Measurements from ENCODE around the gene NLGN2. TPM values are rescaled to one million over a fixed set of nuclear protein-coding genes. Genes with fewer than 3 reads are reported as not detected.

The NLGN2 gene
- total RNA-seq, 1 donor from 2014 or later = 97.5 TPM

DNA sequence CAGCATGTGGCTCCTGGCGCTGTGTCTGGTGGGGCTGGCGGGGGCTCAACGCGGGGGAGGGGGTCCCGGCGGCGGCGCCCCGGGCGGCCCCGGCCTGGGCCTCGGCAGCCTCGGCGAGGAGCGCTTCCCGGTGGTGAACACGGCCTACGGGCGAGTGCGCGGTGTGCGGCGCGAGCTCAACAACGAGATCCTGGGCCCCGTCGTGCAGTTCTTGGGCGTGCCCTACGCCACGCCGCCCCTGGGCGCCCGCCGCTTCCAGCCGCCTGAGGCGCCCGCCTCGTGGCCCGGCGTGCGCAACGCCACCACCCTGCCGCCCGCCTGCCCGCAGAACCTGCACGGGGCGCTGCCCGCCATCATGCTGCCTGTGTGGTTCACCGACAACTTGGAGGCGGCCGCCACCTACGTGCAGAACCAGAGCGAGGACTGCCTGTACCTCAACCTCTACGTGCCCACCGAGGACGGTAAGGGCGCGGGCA lies 645 bp downstream of the NLGN2 start:
- Mint-ChIP-seq H3K4me3 (no peak overlapping the region), H3K4me1 (peaks cover 26% of the 10 kb centered on the region)
- no peak for DNase-seq (ENCODE audit: low spot score in 2 of 2, unreplicated experiment in 2 of 2)

DNA sequence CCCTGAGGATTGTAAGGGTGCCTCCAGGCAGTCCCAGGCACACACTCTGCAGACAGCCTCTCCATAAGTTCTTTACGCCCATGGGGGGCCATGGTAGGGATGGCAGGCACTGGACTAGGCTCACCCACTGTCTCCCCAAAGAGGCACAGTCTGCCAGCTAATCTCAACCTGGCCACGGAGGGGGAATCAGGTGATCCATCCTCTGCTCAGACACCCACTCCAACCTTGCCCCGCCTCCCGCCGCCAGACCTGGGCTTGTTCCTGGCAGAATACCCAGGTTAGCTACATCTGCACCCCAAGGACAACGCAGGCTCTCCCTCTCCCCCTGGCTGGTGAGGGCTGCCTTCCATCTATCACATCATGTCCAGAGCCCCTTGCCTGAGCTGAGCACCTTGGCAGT lies 1.2 kb downstream of the NLGN2 start:
- H3K27me3 Mint-ChIP-seq (ENCODE audit: low read depth) = no peaks in the 10 kb centered on the region

More for the DNA sequence above, 645 bp downstream of the NLGN2 start:
- Mint-ChIP-seq H3K27ac (no peak overlapping the region), H3K9me3 (no peaks in the 10 kb centered on the region), H3K36me3 (peaks cover 22% of the 10 kb centered on the region), H3K27me3 (ENCODE audit: low read depth) (no peaks in the 10 kb centered on the region)
- TF ChIP-seq CTCF (IDR thresholded peaks at IDR 0.05; ENCODE audit: unreplicated experiment) = no peak

DNA sequence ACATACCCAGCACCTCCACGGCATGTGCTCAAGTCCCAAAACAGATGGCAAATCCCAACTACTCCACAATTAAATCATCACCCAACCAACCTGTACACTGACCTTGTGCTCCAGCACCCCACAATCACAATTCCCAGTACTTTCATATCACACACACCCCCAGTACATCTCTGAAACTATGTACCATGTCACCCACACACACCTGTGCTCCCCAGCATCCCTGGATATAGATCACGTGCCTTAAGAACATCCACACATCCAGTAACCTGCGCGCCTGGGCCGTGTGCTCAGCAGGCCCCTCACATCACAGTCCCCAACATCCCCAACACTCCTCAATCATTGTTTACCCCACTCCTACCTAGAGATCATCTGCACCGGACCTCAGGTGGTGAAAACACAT lies 2.1 kb downstream of the NLGN2 start:
- Mint-ChIP-seq H3K27me3 (ENCODE audit: low read depth) (no peaks in the 10 kb centered on the region), H3K36me3 (peaks cover 22% of the 10 kb centered on the region), H3K4me3 (no peak overlapping the region), H3K9me3 (no peaks in the 10 kb centered on the region), H3K27ac (no peak overlapping the region), H3K4me1 (peaks cover 28% of the 10 kb centered on the region)
- DNase-seq (ENCODE audit: low spot score in 2 of 2, unreplicated experiment in 2 of 2) = no peak
- no peak for TF ChIP-seq CTCF (IDR thresholded peaks at IDR 0.05; ENCODE audit: unreplicated experiment)

More for the DNA sequence above, 1.2 kb downstream of the NLGN2 start:
- DNase-seq (ENCODE audit: low spot score in 2 of 2, unreplicated experiment in 2 of 2) = no peak
- no peak for TF ChIP-seq CTCF (IDR thresholded peaks at IDR 0.05; ENCODE audit: unreplicated experiment)
- Mint-ChIP-seq H3K9me3 (no peaks in the 10 kb centered on the region), H3K4me1 (peaks cover 28% of the 10 kb centered on the region), H3K36me3 (peaks cover 22% of the 10 kb centered on the region), H3K4me3 (no peak overlapping the region), H3K27ac (no peak overlapping the region)

DNA sequence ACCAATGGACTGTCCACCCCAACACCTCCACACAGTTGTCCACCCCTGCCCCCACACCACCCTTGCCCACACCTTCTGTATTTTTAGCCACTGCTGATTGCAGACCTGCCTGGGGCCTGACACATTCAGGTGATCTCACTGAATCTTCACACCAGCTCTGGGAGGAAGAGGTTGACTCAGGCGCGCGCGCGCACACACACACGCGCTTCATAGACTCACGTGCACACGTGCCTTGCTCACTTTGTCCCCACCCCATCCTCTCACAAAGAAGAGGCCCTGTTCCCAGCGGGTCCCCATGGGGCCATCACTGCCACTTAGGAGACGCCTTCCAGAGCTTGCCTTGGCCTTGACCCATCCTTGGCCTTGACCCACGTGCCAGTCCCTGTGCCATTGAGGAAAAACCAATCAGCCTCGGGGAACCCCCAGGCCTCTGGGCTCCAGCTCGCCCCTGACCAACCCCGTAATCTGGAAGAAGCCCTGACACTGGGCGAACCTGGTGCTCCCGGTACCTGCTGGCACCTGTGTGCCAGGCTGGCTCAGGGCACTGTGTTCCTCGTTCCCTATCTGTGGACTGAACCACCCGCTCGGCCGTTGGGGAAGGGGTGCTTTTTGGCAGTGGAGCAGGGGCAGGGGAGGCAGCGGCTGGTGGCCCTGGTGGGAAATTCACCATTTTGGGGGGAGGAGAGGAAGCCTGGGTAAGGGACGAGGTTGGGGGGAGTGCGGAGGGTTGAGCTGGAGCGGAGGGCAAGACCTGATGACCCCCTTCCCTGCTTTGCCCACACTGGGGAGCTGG lies 3.2 kb downstream of the NLGN2 start:
- Mint-ChIP-seq H3K27ac (no peak overlapping the region), H3K4me3 (no peak overlapping the region), H3K4me1 (peaks cover 24% of the 10 kb centered on the region), H3K9me3 (no peaks in the 10 kb centered on the region), H3K36me3 (peaks cover 32% of the 10 kb centered on the region), H3K27me3 (ENCODE audit: low read depth) (no peaks in the 10 kb centered on the region)
- DNase-seq (ENCODE audit: low spot score in 2 of 2, unreplicated experiment in 2 of 2) = no peak
- TF ChIP-seq CTCF (IDR thresholded peaks at IDR 0.05; ENCODE audit: unreplicated experiment) = no peak

DNA sequence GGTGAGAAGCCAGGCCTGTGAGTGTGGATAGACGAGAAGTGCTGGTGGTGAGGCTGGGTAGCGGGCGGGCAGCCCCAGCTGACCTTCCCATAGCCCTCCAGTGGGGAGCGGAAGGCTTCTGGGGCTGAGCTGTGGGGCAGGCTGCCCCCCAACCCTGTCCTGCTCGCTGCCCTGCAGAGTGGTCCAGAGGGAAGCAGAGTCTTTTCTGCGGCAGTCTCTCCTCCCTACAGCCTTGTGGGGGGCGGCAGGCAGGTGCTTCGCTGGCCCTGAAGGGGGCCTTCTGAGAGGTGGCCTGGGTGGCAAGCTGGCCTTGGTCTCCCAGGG lies 3.7 kb downstream of the NLGN2 start:
- peaks cover 19% of the 10 kb centered on the region for H3K4me1 Mint-ChIP-seq
- no peaks in the 10 kb centered on the region for H3K9me3 Mint-ChIP-seq
- no peaks in the 10 kb centered on the region for H3K27me3 Mint-ChIP-seq (ENCODE audit: low read depth)
- TF ChIP-seq CTCF (IDR thresholded peaks at IDR 0.05; ENCODE audit: unreplicated experiment) = no peak
- H3K27ac Mint-ChIP-seq = no peak overlapping the region
- H3K4me3 Mint-ChIP-seq = no peak overlapping the region
- DNase-seq (ENCODE audit: low spot score in 2 of 2, unreplicated experiment in 2 of 2) = no peak
- peaks cover 35% of the 10 kb centered on the region for H3K36me3 Mint-ChIP-seq
